Measurements from ENCODE around the gene LTBP3.

LTBP3 gene

GRCh38 chr11:65585396-65586246 lies 27.5 kb upstream of the LTBP3 start:
- Histone ChIP-seq H3K4me3 (ENCODE audit: low read depth, low read length) (no peak overlapping the region), H2AFZ (ENCODE audit: low read length, unreplicated experiment) (no peak overlapping the region), H3K36me3 (ENCODE audit: insufficient read depth, low read length) (peaks cover 13% of the 10 kb centered on the region; the same call in 1 of the 2 replicates), H3K4me1 (ENCODE audit: control insufficient read depth, insufficient read depth, low read length, unreplicated experiment) (peaks cover 20% of the 10 kb centered on the region), H3K27ac (ENCODE audit: low read depth, low read length) (no peak overlapping the region), H3K27me3 (ENCODE audit: insufficient read depth, low read length) (no peaks in the 10 kb centered on the region), H3K79me2 (ENCODE audit: control insufficient read depth, insufficient read depth, low read length, unreplicated experiment) (no peaks in the 10 kb centered on the region)

GRCh38 chr11:65584723-65585171 lies 26.6 kb upstream of the LTBP3 start:
- H2AFZ ChIP-seq (ENCODE audit: low read length, unreplicated experiment), result no peak overlapping the region
- no peak overlapping the region for H3K4me3 ChIP-seq (ENCODE audit: low read depth, low read length)
- no peaks in the 10 kb centered on the region for H3K27me3 ChIP-seq (ENCODE audit: insufficient read depth, low read length)
- no peaks in the 10 kb centered on the region for H3K79me2 ChIP-seq (ENCODE audit: control insufficient read depth, insufficient read depth, low read length, unreplicated experiment)
- peaks cover 17% of the 10 kb centered on the region; the same call in 1 of the 2 replicates for H3K36me3 ChIP-seq (ENCODE audit: insufficient read depth, low read length)
- no peak overlapping the region for H3K27ac ChIP-seq (ENCODE audit: low read depth, low read length)
- peaks cover 20% of the 10 kb centered on the region for H3K4me1 ChIP-seq (ENCODE audit: control insufficient read depth, insufficient read depth, low read length, unreplicated experiment)

- H3K27ac ChIP-seq (ENCODE audit: low read depth, low read length), result no peak overlapping the region
- H3K4me3 ChIP-seq (ENCODE audit: low read depth, low read length), result no peak overlapping the region
- H3K79me2 ChIP-seq (ENCODE audit: control insufficient read depth, insufficient read depth, low read length, unreplicated experiment), result no peaks in the 10 kb centered on the region
- no peaks in the 10 kb centered on the region for H3K27me3 ChIP-seq (ENCODE audit: insufficient read depth, low read length)
- H2AFZ ChIP-seq (ENCODE audit: low read length, unreplicated experiment), result no peak overlapping the region
- peaks cover 17% of the 10 kb centered on the region; the same call in 1 of the 2 replicates for H3K36me3 ChIP-seq (ENCODE audit: insufficient read depth, low read length)
- H3K4me1 ChIP-seq (ENCODE audit: control insufficient read depth, insufficient read depth, low read length, unreplicated experiment), result peaks cover 20% of the 10 kb centered on the region
Measured at GRCh38 chr11:65584106-65584505, 25.9 kb upstream of the LTBP3 start.

GRCh38 chr11:65583589-65583988 lies 25.4 kb upstream of the LTBP3 start:
- Histone ChIP-seq H3K4me1 (ENCODE audit: control insufficient read depth, insufficient read depth, low read length, unreplicated experiment) (peaks cover 20% of the 10 kb centered on the region), H3K36me3 (ENCODE audit: insufficient read depth, low read length) (peaks cover 17% of the 10 kb centered on the region; the same call in 1 of the 2 replicates), H3K4me3 (ENCODE audit: low read depth, low read length) (no peak overlapping the region), H3K27me3 (ENCODE audit: insufficient read depth, low read length) (no peaks in the 10 kb centered on the region), H2AFZ (ENCODE audit: low read length, unreplicated experiment) (no peak overlapping the region), H3K27ac (ENCODE audit: low read depth, low read length) (no peak overlapping the region), H3K79me2 (ENCODE audit: control insufficient read depth, insufficient read depth, low read length, unreplicated experiment) (no peaks in the 10 kb centered on the region)

- H3K27ac ChIP-seq (ENCODE audit: low read depth, low read length), result no peak overlapping the region
- H3K79me2 ChIP-seq (ENCODE audit: control insufficient read depth, insufficient read depth, low read length, unreplicated experiment), result peaks cover 10% of the 10 kb centered on the region
- peaks cover 17% of the 10 kb centered on the region; the same call in 1 of the 2 replicates for H3K36me3 ChIP-seq (ENCODE audit: insufficient read depth, low read length)
- no peak overlapping the region for H3K4me3 ChIP-seq (ENCODE audit: low read depth, low read length)
- H2AFZ ChIP-seq (ENCODE audit: low read length, unreplicated experiment), result no peak overlapping the region
- peaks cover 20% of the 10 kb centered on the region for H3K4me1 ChIP-seq (ENCODE audit: control insufficient read depth, insufficient read depth, low read length, unreplicated experiment)
- no peaks in the 10 kb centered on the region for H3K27me3 ChIP-seq (ENCODE audit: insufficient read depth, low read length)
Measured at GRCh38 chr11:65581928-65582327, 23.8 kb upstream of the LTBP3 start.

- H3K79me2 ChIP-seq (ENCODE audit: control insufficient read depth, insufficient read depth, low read length, unreplicated experiment), result peaks cover 20% of the 10 kb centered on the region
- H3K27ac ChIP-seq (ENCODE audit: low read depth, low read length), result no peak overlapping the region
- no peak overlapping the region for H2AFZ ChIP-seq (ENCODE audit: low read length, unreplicated experiment)
- H3K4me1 ChIP-seq (ENCODE audit: control insufficient read depth, insufficient read depth, low read length, unreplicated experiment), result peaks cover 20% of the 10 kb centered on the region
- no peaks in the 10 kb centered on the region for H3K27me3 ChIP-seq (ENCODE audit: insufficient read depth, low read length)
- peaks cover 17% of the 10 kb centered on the region; the same call in 1 of the 2 replicates for H3K36me3 ChIP-seq (ENCODE audit: insufficient read depth, low read length)
- H3K4me3 ChIP-seq (ENCODE audit: low read depth, low read length), result no peak overlapping the region
Measured at GRCh38 chr11:65580756-65581155, 22.6 kb upstream of the LTBP3 start.

- peaks cover 17% of the 10 kb centered on the region; the same call in 1 of the 2 replicates for H3K36me3 ChIP-seq (ENCODE audit: insufficient read depth, low read length)
- H3K27me3 ChIP-seq (ENCODE audit: insufficient read depth, low read length), result no peaks in the 10 kb centered on the region
- H2AFZ ChIP-seq (ENCODE audit: low read length, unreplicated experiment), result no peak overlapping the region
- H3K27ac ChIP-seq (ENCODE audit: low read depth, low read length), result no peak overlapping the region
- H3K4me1 ChIP-seq (ENCODE audit: control insufficient read depth, insufficient read depth, low read length, unreplicated experiment), result peaks cover 25% of the 10 kb centered on the region
- no peak overlapping the region for H3K4me3 ChIP-seq (ENCODE audit: low read depth, low read length)
- peaks cover 20% of the 10 kb centered on the region for H3K79me2 ChIP-seq (ENCODE audit: control insufficient read depth, insufficient read depth, low read length, unreplicated experiment)
Measured at GRCh38 chr11:65580031-65580692, 22.0 kb upstream of the LTBP3 start.

- Histone ChIP-seq H3K4me1 (ENCODE audit: control insufficient read depth, insufficient read depth, low read length, unreplicated experiment) (peaks cover 30% of the 10 kb centered on the region), H2AFZ (ENCODE audit: low read length, unreplicated experiment) (no peak overlapping the region), H3K36me3 (ENCODE audit: insufficient read depth, low read length) (peaks cover 17% of the 10 kb centered on the region; the same call in 1 of the 2 replicates), H3K27me3 (ENCODE audit: insufficient read depth, low read length) (no peaks in the 10 kb centered on the region), H3K27ac (ENCODE audit: low read depth, low read length) (no peak overlapping the region), H3K79me2 (ENCODE audit: control insufficient read depth, insufficient read depth, low read length, unreplicated experiment) (peaks cover 20% of the 10 kb centered on the region), H3K4me3 (ENCODE audit: low read depth, low read length) (no peak overlapping the region)
Measured at GRCh38 chr11:65579291-65579690, 21.1 kb upstream of the LTBP3 start.

- Histone ChIP-seq H2AFZ (ENCODE audit: low read length, unreplicated experiment) (no peak overlapping the region), H3K4me3 (ENCODE audit: low read depth, low read length) (no peak overlapping the region), H3K4me1 (ENCODE audit: control insufficient read depth, insufficient read depth, low read length, unreplicated experiment) (peaks cover 33% of the 10 kb centered on the region), H3K36me3 (ENCODE audit: insufficient read depth, low read length) (peaks cover 13% of the 10 kb centered on the region; the same call in 1 of the 2 replicates), H3K27me3 (ENCODE audit: insufficient read depth, low read length) (no peaks in the 10 kb centered on the region), H3K27ac (ENCODE audit: low read depth, low read length) (no peak overlapping the region), H3K79me2 (ENCODE audit: control insufficient read depth, insufficient read depth, low read length, unreplicated experiment) (peaks cover 20% of the 10 kb centered on the region)
Measured at GRCh38 chr11:65578667-65579066, 20.5 kb upstream of the LTBP3 start.

GRCh38 chr11:65578134-65578533 lies 20.0 kb upstream of the LTBP3 start:
- Histone ChIP-seq H2AFZ (ENCODE audit: low read length, unreplicated experiment) (no peak overlapping the region), H3K27me3 (ENCODE audit: insufficient read depth, low read length) (no peaks in the 10 kb centered on the region), H3K4me3 (ENCODE audit: low read depth, low read length) (no peak overlapping the region; the same call in 1 of the 2 replicates), H3K4me1 (ENCODE audit: control insufficient read depth, insufficient read depth, low read length, unreplicated experiment) (peaks cover 38% of the 10 kb centered on the region), H3K36me3 (ENCODE audit: insufficient read depth, low read length) (peaks cover 13% of the 10 kb centered on the region; the same call in 1 of the 2 replicates), H3K79me2 (ENCODE audit: control insufficient read depth, insufficient read depth, low read length, unreplicated experiment) (peaks cover 23% of the 10 kb centered on the region), H3K27ac (ENCODE audit: low read depth, low read length) (peak overlapping the region; percentile 73)

Measured in ACC112 (cell line).